ENCODE data around the gene RNASE1.

Gene RNASE1

DNA sequence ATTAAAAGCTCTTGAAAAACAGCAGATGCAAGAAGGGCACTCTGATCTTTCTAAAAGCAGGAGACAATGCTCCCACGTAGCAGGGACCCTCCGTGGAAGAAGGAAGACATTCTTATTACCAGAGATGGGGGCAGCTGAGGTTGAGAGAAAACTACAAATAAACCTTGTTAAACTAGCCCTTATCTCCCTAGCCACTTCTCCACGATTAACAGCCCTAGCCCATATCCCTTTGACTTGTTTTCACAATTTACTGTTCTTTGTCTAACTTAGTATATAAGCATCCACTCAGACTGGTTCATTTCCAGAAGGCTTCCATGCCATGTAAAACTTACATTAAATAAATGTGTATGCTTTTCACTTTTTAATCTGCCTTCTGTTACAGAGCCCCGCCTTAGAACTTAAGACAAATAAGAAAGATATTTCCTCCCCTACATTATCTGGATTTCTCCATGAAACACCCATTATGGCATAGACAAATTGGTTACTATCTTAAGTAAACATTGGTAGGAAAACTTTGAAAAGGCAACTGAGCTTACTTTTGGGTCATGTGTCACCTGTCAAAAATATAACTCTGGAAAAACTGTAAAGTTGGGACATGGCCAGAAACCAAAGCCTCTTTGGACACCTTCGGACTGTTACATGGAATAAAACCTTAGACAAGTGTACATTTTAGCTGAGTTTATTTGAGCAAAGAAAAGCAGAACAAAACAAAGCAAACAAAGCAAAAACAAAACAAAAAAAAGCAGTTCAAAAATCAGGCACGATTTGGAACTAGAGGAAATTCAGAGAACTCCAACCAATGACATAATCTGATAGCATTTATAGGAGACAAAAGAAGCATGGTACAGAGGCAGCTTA lies 4.9 kb upstream of the RNASE1 start:
- peak; percentile 64 for DNase-seq

- DNase-seq = no peak
These were observed 2.8 kb upstream of the RNASE1 start for GRCh38 chr14:20805485-20805884.

DNA sequence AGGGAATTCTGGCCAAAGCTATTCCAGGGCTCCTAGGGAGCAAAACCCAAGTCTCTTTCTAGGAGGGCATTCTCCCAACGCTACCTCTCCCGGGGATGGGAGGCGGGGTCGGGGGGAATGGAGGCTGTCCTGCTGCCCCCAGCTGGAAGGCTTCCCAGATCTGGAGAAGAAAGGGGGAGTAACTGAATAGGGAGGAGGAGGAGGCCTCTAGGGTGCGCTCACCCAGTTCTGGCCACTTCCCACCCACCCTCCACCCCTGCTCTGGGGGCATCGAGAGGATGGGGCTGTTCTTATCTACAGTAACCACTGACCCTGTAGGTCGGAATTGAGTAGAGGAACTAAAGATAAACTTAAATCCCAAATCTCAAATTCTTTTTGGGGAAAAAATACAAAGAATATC lies 579 bp upstream of the RNASE1 start:
- DNase-seq = peak; percentile 60

GRCh38 chr14:20801726-20802125 lies 918 bp downstream of the RNASE1 start:
- no peak for DNase-seq

- peak; percentile 86 for DNase-seq
These were observed 2.6 kb downstream of the RNASE1 start for GRCh38 chr14:20799892-20800544.

DNA sequence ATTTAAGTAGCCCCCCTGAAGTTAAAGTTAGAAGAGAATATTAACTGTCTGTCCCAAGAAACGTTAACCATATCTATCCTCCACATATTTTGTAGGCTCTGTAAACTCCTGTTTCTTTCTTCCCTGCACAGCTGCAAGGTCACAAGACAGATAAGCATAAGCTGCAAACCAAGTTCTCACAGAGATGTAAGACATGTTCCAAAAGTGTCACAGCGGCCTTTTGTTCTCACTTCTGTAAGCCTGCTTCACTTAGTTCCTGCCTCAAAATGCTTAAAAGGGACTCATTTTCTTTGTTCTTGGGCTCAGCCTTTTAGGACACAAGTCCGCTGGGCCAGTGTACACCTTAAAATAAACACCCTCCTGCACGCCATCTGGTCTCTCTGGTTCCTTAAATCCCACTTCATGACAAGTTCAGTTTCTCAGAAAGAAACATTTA lies 3.2 kb downstream of the RNASE1 start:
- peak; percentile 91 for DNase-seq

GRCh38 chr14:20798932-20799331 lies 3.7 kb downstream of the RNASE1 start:
- no peak for DNase-seq

GRCh38 chr14:20798318-20798717 lies 4.3 kb downstream of the RNASE1 start:
- no peak for DNase-seq

- no peak for DNase-seq
These were observed 5.5 kb downstream of the RNASE1 start for GRCh38 chr14:20797164-20797563.

- DNase-seq = peak; percentile 79
These were observed 7.8 kb downstream of the RNASE1 start for GRCh38 chr14:20794644-20795369.

DNA sequence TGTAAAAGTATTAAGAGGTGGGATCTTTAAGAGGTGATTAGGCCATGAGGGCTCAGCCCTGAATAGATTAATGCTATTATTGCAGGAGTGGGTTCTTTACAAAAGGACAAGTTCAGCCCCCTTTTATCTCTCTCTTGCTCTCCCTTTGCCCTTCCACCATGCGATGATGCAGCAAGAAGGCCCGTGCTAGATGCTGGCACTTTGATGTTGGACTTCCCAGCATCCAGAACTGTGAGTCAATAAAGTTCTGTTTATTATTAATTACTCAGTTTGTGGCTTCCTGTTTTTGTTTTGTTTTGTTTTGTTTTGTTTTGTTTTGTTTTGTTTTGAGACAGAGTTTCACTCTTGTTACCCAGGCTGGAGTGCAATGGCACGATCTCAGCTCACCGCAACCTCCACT lies 10.1 kb downstream of the RNASE1 start:
- DNase-seq = no peak

DNA sequence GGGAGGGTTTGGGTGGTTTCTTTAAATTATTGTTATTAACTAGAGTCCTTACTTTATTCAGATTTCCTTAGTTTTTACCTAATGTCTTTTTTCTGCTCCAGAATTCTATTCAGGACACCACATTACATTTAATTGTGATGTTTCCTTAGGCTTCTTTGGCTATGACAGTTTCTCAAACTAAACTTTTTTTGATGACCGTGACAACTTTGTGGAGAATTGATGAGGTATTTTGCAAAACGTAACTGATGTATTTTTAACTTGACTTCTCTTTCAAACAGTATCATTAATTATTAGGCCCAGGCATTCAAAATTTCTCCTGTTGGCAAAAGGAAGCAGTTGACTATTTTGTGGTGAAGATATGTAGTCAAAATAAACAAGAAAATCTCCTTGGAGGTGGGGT lies 11.0 kb downstream of the RNASE1 start:
- DNase-seq = no peak

DNA sequence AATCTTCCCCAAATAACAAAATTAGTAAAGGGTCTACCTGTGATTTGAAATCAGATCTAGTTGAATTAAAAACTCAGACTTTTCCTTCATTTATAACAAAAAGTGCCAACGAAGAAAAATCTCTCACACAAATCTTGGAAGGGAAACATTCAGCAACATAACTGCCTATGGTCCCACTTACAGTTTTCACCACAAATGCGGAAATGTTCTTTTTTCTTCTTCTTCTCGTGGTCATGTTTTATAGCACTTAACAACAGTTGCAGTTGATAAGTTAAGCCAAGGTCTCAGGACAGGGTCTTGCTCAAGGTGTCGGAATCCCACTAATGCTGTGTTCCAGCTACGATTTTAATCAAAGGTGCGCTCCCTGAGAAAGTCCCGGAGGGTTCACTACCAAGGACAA lies 11.5 kb downstream of the RNASE1 start:
- no peak for DNase-seq

DNA sequence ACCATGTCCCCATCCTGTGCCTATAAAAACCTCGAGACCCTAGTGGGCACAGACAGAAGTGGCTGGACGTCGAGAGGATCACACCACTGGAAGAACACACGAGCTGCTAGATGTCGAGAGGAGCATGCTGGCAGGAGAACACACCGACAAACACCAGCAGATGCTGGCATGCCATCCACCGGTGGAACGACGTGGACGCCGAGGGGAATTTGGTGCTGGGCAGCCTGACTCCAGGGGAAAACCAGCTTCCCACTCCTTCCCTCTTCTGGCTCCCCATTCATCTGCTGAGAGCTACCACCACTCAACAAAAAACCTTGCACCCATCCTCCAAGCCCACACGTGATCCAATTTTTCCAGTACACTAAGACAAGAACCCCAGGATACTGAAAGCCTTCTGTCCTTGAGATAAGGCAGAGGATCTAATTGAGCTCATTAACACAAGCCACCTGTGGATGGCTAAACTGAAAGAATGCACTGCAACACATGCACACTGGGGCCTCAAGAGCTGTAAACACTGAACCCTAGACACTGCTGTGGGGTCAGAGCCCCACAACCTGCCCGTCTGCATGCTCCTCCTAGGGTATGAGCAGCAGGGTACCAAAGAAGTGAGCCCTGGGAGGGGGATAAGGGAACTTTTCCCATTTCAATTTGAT lies 12.1 kb downstream of the RNASE1 start:
- DNase-seq = no peak

GRCh38 chr14:20789230-20789813 lies 13.3 kb downstream of the RNASE1 start:
- DNase-seq = no peak

- DNase-seq = no peak
These were observed 15.6 kb downstream of the RNASE1 start for GRCh38 chr14:20787025-20787424.

DNA sequence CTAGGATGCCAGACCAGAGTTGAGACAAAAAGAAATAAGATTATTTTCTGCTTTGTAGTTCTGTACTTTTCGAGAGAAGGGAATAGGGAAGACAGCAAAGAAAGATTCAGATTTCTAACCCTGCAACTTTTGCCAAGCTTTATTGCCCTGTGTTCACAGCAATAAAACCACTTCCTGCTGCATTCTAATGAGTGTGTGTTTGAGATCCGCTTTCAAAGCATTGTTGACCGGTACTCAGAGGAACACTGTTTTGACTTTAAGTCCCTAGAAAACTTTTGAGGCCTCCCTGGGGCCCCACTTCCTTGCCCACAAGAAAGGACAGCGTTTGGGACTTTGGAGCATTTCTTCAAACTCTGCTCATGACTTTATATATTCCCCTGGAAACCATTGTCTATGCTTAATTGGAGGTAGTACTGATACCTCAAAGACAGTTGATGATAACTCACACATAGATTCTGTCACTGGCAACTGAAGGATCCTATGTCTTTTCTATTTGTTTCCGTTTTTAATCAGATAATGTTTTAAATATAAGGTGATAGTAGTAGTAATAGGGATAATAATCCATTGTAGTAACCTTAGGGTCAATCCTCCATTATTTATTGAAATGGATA lies 20.3 kb downstream of the RNASE1 start:
- peak; percentile 69 for DNase-seq

DNA sequence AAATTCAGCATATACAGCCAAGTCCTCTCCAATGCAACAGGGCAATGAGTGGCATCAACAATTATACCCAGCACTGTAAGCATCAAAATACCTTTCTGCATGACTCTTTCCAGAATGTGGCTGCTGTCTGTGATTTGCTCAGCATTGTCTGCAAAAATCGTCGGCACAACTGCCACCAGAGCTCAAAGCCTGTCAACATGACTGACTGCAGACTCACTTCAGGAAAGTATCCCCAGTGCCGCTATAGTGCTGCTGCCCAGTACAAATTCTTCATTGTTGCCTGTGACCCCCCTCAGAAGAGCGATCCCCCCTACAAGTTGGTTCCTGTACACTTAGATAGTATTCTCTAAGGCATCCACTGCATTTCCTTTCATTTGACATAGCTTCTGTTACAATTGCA lies 20.8 kb downstream of the RNASE1 start:
- DNase-seq = no peak

- no peak for DNase-seq
These were observed 26.7 kb downstream of the RNASE1 start for GRCh38 chr14:20775901-20776300.

GRCh38 chr14:20775043-20775442 lies 27.6 kb downstream of the RNASE1 start:
- no peak for DNase-seq

DNA sequence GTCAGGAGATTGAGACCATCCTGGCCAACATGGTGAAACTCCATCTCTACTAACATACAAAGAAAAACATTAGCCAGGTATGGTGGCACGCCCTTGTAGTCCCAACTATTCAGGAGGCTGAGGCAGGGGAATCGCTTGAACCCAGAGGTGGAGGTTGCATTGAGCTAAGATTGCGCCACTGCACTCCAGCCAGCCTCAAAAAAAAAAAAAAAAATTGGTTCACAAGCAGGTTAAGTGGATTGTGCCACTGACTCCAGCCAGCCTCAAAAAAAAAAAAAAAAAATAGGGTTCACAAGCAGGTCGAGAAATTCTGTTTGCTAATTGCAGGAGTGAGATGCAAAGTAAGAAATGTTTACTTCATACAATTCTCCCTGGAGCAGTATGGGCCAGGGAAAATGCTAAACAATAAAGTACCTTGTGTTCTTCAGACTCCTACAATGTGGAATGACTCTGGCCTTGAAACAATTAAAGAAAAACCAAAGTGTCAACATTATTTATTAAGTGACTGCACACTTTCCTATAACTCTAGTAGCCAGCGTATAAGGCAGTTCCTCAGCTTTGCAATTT lies 28.3 kb downstream of the RNASE1 start:
- no peak for DNase-seq

DNA sequence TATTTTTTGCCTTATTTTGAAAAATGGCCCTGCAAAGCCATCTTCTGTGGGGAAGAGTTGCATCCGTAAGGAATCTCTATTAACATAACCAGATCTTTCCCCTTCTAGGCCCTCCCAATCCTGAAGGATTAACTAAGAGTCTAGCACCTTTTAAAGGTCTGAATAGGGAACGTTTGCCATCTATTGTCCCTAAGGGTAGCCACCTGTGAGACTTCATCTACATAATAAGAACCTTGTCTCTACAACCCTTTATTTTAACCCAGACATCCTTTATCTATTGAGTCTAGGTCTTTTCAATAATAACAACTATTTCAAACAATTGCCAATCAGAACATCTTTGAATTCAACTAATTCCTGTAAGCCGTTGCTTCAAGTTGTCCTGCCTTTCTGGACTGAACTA lies 30.0 kb downstream of the RNASE1 start:
- DNase-seq = no peak
